Naive B cell (primary cell): ENCODE measurements around the gene VEGFC. TPM values are rescaled to one million over a fixed set of nuclear protein-coding genes. Genes with fewer than 3 reads are reported as not detected.
A peak's percentile ranks its signal among the peaks of the same experiment; 100 is the strongest.

Experiments used
- ATAC-seq, 2 donors: fragments of 150-1000 bp; cut with Tn5 transposase; 2 replicates each; pipeline ENCODE4 v1.10.0; 2021; ENCODE audit warnings: low read depth in 2 of 2, mild to moderate bottlenecking in 2 of 2, moderate library complexity in 2 of 2
- DNase-seq: peaks from one replicate; pipeline ENCODE4 v3.0.0; 2022
- H3K27ac Mint-ChIP-seq, 6 donors: one replicate each; pipeline ENCODE4 v1.8.0; 2020 to 2022; ENCODE audit warnings: mild to moderate bottlenecking in 6 of 6, mixed read lengths in 6 of 6, moderate library complexity in 5 of 6, inconsistent platforms in 2 of 6
- H3K27me3 Mint-ChIP-seq, 3 donors: one replicate each; pipeline ENCODE4 v1.8.0; 2021 to 2022; ENCODE audit warnings: mixed read lengths in 3 of 3, mild to moderate bottlenecking in 1 of 3
- H3K36me3 Mint-ChIP-seq, 2 donors: one replicate each; pipeline ENCODE4 v1.8.0; 2020 to 2022; ENCODE audit warnings: mixed read lengths in 2 of 2, inconsistent platforms in 1 of 2, mild to moderate bottlenecking in 1 of 2
- H3K4me1 Mint-ChIP-seq, 3 donors: one replicate each; pipeline ENCODE4 v1.8.0; 2020 to 2022; ENCODE audit warnings: mixed read lengths in 3 of 3, inconsistent platforms in 1 of 3, mild to moderate bottlenecking in 1 of 3, moderate library complexity in 1 of 3
- H3K4me3 Mint-ChIP-seq, 8 donors: one replicate each; pipeline ENCODE4 v1.8.0; 2020 to 2022; ENCODE audit warnings: mild to moderate bottlenecking in 8 of 8, mixed read lengths in 8 of 8, moderate library complexity in 8 of 8, inconsistent platforms in 2 of 8
- H3K9me3 Mint-ChIP-seq, 7 donors: one replicate each; pipeline ENCODE4 v1.8.0; 2020 to 2022; ENCODE audit warnings: mixed read lengths in 7 of 7, mild to moderate bottlenecking in 5 of 7, inconsistent platforms in 2 of 7, moderate library complexity in 1 of 7
- polyA plus RNA-seq, 6 donors: library from polyadenylated mRNA; unstranded; fragments of 300-500 nt; fragmentation: Illumina TruSeq; gene quantifications; one replicate each; pipeline ENCODE4 v1.2.3, GENCODE V29; 2021; ENCODE audit warnings: low read depth in 6 of 6

VEGFC gene
- polyA plus RNA-seq, 6 donors from 2014 or later = 0.30 TPM; not detected in 5

- no peaks in the 10 kb centered on the region for H3K9me3 Mint-ChIP-seq
- no peaks in the 10 kb centered on the region for H3K4me1 Mint-ChIP-seq
- no peak for DNase-seq
- H3K36me3 Mint-ChIP-seq = no peaks in the 10 kb centered on the region
- H3K4me3 Mint-ChIP-seq = no peak overlapping the region
- no peak for ATAC-seq
- H3K27me3 Mint-ChIP-seq = peaks cover 0 to 3% (median 0%) of the 10 kb centered on the region in 3 donors
- H3K27ac Mint-ChIP-seq = no peak overlapping the region
These were observed 17.9 kb downstream of the VEGFC start for GRCh38 chr4:176774852-176775251.

- ATAC-seq (no peak), DNase-seq (no peak)
- no peak overlapping the region for H3K4me3 Mint-ChIP-seq
- peaks cover 0 to 8% (median 2%) of the 10 kb centered on the region in 7 donors for H3K9me3 Mint-ChIP-seq
- no peaks in the 10 kb centered on the region for H3K27me3 Mint-ChIP-seq
- no peaks in the 10 kb centered on the region for H3K4me1 Mint-ChIP-seq
- no peaks in the 10 kb centered on the region for H3K36me3 Mint-ChIP-seq
- H3K27ac Mint-ChIP-seq = no peak overlapping the region
These were observed 23.2 kb downstream of the VEGFC start for GRCh38 chr4:176769514-176769913.

- ATAC-seq (no peak), DNase-seq (no peak)
- Mint-ChIP-seq H3K4me3 (no peak overlapping the region), H3K27ac (no peak overlapping the region), H3K36me3 (no peaks in the 10 kb centered on the region), H3K9me3 (peaks cover 0 to 8% (median 3%) of the 10 kb centered on the region in 7 donors), H3K27me3 (peaks cover 0 to 6% (median 0%) of the 10 kb centered on the region in 3 donors), H3K4me1 (no peaks in the 10 kb centered on the region)
These were observed 25.5 kb downstream of the VEGFC start for GRCh38 chr4:176767183-176767582.

- ATAC-seq = no peak
- peaks cover 0 to 8% (median 3%) of the 10 kb centered on the region in 7 donors for H3K9me3 Mint-ChIP-seq
- no peak overlapping the region for H3K27ac Mint-ChIP-seq
- DNase-seq = no peak
- H3K4me3 Mint-ChIP-seq = no peak overlapping the region
- H3K4me1 Mint-ChIP-seq = no peaks in the 10 kb centered on the region
- H3K27me3 Mint-ChIP-seq = peaks cover 0 to 6% (median 0%) of the 10 kb centered on the region in 3 donors
- no peaks in the 10 kb centered on the region for H3K36me3 Mint-ChIP-seq
These were observed 29.9 kb downstream of the VEGFC start for GRCh38 chr4:176762661-176763308.

GRCh38 chr4:176761872-176762271 lies 30.9 kb downstream of the VEGFC start:
- ATAC-seq = no peak
- no peaks in the 10 kb centered on the region for H3K36me3 Mint-ChIP-seq
- DNase-seq = no peak

GRCh38 chr4:176760471-176760870 lies 32.3 kb downstream of the VEGFC start:
- H3K4me3 Mint-ChIP-seq = no peak overlapping the region
- H3K27ac Mint-ChIP-seq = no peak overlapping the region
- no peaks in the 10 kb centered on the region for H3K4me1 Mint-ChIP-seq
- H3K36me3 Mint-ChIP-seq = no peaks in the 10 kb centered on the region
- peaks cover 0 to 6% (median 0%) of the 10 kb centered on the region in 3 donors for H3K27me3 Mint-ChIP-seq
- DNase-seq (no peak), ATAC-seq (no peak)
- H3K9me3 Mint-ChIP-seq = peaks cover 0 to 5% (median 0%) of the 10 kb centered on the region in 7 donors

More at GRCh38 chr4:176761872-176762271, 30.9 kb downstream of the VEGFC start:
- Mint-ChIP-seq H3K4me1 (no peaks in the 10 kb centered on the region), H3K9me3 (peaks cover 0 to 7% (median 0%) of the 10 kb centered on the region in 7 donors), H3K4me3 (no peak overlapping the region), H3K27ac (no peak overlapping the region), H3K27me3 (peaks cover 0 to 6% (median 0%) of the 10 kb centered on the region in 3 donors)

GRCh38 chr4:176758731-176759130 lies 34.0 kb downstream of the VEGFC start:
- Mint-ChIP-seq H3K4me1 (no peaks in the 10 kb centered on the region), H3K4me3 (no peak overlapping the region), H3K36me3 (no peaks in the 10 kb centered on the region), H3K27ac (no peak overlapping the region), H3K27me3 (peaks cover 0 to under 1% (median 0%) of the 10 kb centered on the region in 3 donors), H3K9me3 (no peaks in the 10 kb centered on the region)
- DNase-seq = no peak
- ATAC-seq = no peak

GRCh38 chr4:176758323-176758722 lies 34.4 kb downstream of the VEGFC start:
- Mint-ChIP-seq H3K4me3 (no peak overlapping the region), H3K27me3 (no peaks in the 10 kb centered on the region), H3K4me1 (no peaks in the 10 kb centered on the region), H3K27ac (no peak overlapping the region), H3K36me3 (no peaks in the 10 kb centered on the region), H3K9me3 (no peaks in the 10 kb centered on the region)
- no peak for ATAC-seq
- DNase-seq = no peak

GRCh38 chr4:176755613-176756012 lies 37.1 kb downstream of the VEGFC start:
- H3K27me3 Mint-ChIP-seq = no peaks in the 10 kb centered on the region
- H3K4me1 Mint-ChIP-seq = no peaks in the 10 kb centered on the region

GRCh38 chr4:176755001-176755400 lies 37.7 kb downstream of the VEGFC start:
- ATAC-seq (no peak), DNase-seq (no peak)
- H3K4me1 Mint-ChIP-seq = no peaks in the 10 kb centered on the region
- no peaks in the 10 kb centered on the region for H3K27me3 Mint-ChIP-seq
- H3K27ac Mint-ChIP-seq = peak overlapping the region in 1 of 6 donors; percentile 4
- H3K36me3 Mint-ChIP-seq = no peaks in the 10 kb centered on the region
- H3K9me3 Mint-ChIP-seq = peaks cover 0 to 2% (median 0%) of the 10 kb centered on the region in 7 donors
- H3K4me3 Mint-ChIP-seq = no peak overlapping the region

More at GRCh38 chr4:176755613-176756012, 37.1 kb downstream of the VEGFC start:
- H3K27ac Mint-ChIP-seq = no peak overlapping the region
- H3K36me3 Mint-ChIP-seq = no peaks in the 10 kb centered on the region
- ATAC-seq (no peak), DNase-seq (no peak)
- peaks cover 0 to 2% (median 0%) of the 10 kb centered on the region in 7 donors for H3K9me3 Mint-ChIP-seq
- H3K4me3 Mint-ChIP-seq = no peak overlapping the region

- Mint-ChIP-seq H3K9me3 (peaks cover 0 to 2% (median 0%) of the 10 kb centered on the region in 7 donors), H3K4me3 (no peak overlapping the region), H3K27ac (no peak overlapping the region), H3K36me3 (no peaks in the 10 kb centered on the region), H3K4me1 (no peaks in the 10 kb centered on the region), H3K27me3 (no peaks in the 10 kb centered on the region)
- DNase-seq = no peak
- no peak for ATAC-seq
These were observed 39.7 kb downstream of the VEGFC start for GRCh38 chr4:176753049-176753448.

- H3K27me3 Mint-ChIP-seq = no peaks in the 10 kb centered on the region
- no peak for DNase-seq
These were observed 40.5 kb downstream of the VEGFC start for GRCh38 chr4:176752191-176752749.

GRCh38 chr4:176751061-176751460 lies 41.7 kb downstream of the VEGFC start:
- H3K4me3 Mint-ChIP-seq = no peak overlapping the region
- H3K27me3 Mint-ChIP-seq = no peaks in the 10 kb centered on the region
- H3K36me3 Mint-ChIP-seq = no peaks in the 10 kb centered on the region
- H3K27ac Mint-ChIP-seq = no peak overlapping the region
- H3K9me3 Mint-ChIP-seq = peaks cover 0 to 2% (median 0%) of the 10 kb centered on the region in 7 donors
- DNase-seq (no peak), ATAC-seq (no peak)
- H3K4me1 Mint-ChIP-seq = no peaks in the 10 kb centered on the region

More at GRCh38 chr4:176752191-176752749, 40.5 kb downstream of the VEGFC start:
- Mint-ChIP-seq H3K9me3 (peaks cover 0 to 2% (median 0%) of the 10 kb centered on the region in 7 donors), H3K27ac (no peak overlapping the region), H3K36me3 (no peaks in the 10 kb centered on the region), H3K4me1 (no peaks in the 10 kb centered on the region), H3K4me3 (no peak overlapping the region)
- ATAC-seq = no peak

GRCh38 chr4:176746846-176747245 lies 45.9 kb downstream of the VEGFC start:
- no peak for ATAC-seq
- no peaks in the 10 kb centered on the region for H3K27me3 Mint-ChIP-seq
- H3K36me3 Mint-ChIP-seq = no peaks in the 10 kb centered on the region
- DNase-seq = no peak
- no peak overlapping the region for H3K4me3 Mint-ChIP-seq
- H3K27ac Mint-ChIP-seq = no peak overlapping the region
- H3K4me1 Mint-ChIP-seq = no peaks in the 10 kb centered on the region
- H3K9me3 Mint-ChIP-seq = peaks cover 0 to 3% (median 0%) of the 10 kb centered on the region in 7 donors
